Left colon (tissue), 2 donors: Measurements from ENCODE around the gene GYPC. TPM values are rescaled to one million over a fixed set of nuclear protein-coding genes. Genes with fewer than 3 reads are reported as not detected.

ENCODE experiments used
- ATAC-seq: fragments of 200-7000 bp; cut with Tn5 transposase; one replicate; pipeline ENCODE4 v1.9.1; 2020; ENCODE audit warnings: mild to moderate bottlenecking, moderate library complexity
- DNase-seq, 2 donors: peaks; one replicate each; pipeline ENCODE4 v3.0.0-alpha.2; 2020
- intact Hi-C, 2 donors: fragments of 100-400 bp; cut with DNase I in 1 of 2; cut with micrococcal nuclease in 1 of 2; formaldehyde crosslinking; loops; one replicate each; pipeline versions ENCODE4 v1.11.2 to v1.14.0; 2022; cut with DNase I, micrococcal nuclease
- total RNA-seq, 2 donors: library from RNA; stranded (reverse); fragmentation: NEBNext Ultra II Directional; extraction: Animal tissue kit (Norgen Biotek cat#: 25700); gene quantifications; one replicate each; pipeline ENCODE4 v1.2.1, GENCODE V29; 2021
- donor health status: DM: no; HTN: no; CAD: no.
- donor health status: DM: yes; HTN: yes; CAD: no.

Gene GYPC
- total RNA-seq, 2 donors from 2014 or later = 7.2 to 20.5 TPM

DNA sequence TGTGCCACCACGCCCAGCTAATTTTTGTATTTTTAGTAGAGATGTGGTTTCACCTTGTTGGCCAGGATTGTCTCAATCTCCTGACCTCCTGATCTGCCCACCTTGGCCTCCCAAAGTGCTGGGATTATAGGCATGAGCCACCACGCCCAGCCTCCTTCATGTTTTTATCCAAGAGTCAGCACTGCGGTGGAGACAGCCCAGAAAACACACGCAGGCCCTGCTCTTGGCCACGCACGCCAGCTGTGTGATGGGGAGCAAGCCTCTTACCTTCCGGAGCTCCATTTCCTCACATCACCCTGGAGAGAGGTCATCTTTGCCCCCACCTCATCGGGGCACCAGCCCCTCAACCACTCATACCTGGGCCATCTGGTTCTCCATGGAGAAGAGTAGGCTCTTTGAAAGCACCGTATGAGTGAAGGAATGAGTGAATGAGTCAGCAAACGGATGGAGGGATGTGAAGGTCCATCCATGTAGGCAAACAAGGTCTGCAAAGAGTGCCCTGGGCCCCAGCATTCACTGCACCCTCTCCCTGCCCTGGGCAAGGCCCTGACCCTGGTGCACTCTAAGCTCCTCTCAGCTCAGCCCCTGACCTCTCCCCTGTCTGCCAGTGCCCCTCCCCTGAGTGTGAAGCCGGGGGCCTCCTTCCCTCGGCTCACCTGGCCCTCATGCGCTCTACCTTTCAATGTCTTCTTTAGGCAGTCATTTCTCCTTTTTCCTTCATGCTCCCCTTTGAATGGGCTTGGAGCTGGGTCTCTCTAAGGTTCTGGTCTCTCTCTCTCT is 7.4 kb downstream of the GYPC start:
- DNase-seq (no peak), ATAC-seq (no peak)
- intact Hi-C loops = no loop called here

DNA sequence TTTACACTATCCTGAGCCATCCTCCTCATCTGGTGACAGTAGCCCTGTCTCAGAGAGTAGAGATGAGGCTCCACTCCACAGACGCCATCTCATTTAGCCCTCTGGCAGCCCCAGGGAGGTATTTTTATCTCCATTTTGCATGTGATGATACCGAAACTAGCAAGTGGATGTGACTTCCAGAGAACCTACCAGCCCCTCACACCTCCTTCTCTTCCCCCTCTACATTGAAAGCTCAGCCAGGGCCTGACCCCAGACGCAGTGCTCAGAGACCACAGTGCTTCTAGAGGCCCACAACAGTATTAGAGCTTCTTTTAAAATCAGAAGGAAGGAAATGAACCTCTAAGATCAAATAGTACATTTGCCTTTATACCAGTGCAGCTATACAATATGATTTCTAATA is 8.3 kb downstream of the GYPC start:
- intact Hi-C loops = no loop called here
- DNase-seq (no peak), ATAC-seq (no peak)

DNA sequence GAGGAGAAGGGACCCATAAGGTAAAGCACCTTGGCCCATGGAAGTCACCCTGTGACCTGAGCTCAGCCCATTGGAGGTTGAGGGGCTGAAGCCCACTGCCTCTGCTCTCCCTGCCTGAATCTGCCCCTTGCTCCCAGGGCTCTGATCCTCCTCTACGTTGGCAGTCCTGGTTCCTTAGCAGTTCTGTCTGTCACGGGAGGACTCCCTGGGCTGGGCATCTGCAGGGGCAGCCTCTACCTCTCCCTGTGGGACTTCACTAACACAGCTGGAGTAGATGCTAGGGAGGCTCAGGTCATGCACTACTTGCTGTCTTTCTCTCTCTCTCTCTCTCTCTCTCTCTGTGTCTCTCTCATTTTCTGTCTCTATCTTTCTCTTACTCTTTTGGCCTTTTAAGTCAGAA is 8.7 kb downstream of the GYPC start:
- no peak for DNase-seq
- intact Hi-C loops = no loop called here
- ATAC-seq = no peak

DNA sequence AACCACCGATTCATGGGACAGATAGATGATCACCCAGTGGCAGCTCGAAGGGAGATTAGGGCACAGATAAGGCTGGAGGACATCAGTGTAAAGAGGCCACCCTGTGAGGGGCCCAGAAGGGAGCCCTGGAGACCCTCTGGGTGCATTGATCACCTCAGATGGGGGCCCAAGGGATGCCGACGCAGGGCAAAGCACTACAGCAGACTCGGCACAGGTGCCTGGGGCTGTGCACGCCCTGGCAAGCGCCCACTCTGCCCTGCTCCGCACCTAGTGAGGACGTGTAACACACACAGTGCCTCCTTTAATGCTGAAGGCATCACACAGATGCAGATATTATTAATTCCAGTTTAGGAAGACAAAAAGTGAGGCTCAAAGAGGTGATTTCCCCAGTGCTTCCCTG is 9.5 kb downstream of the GYPC start:
- ATAC-seq = no peak
- DNase-seq = no peak
- intact Hi-C loops = no loop called here

DNA sequence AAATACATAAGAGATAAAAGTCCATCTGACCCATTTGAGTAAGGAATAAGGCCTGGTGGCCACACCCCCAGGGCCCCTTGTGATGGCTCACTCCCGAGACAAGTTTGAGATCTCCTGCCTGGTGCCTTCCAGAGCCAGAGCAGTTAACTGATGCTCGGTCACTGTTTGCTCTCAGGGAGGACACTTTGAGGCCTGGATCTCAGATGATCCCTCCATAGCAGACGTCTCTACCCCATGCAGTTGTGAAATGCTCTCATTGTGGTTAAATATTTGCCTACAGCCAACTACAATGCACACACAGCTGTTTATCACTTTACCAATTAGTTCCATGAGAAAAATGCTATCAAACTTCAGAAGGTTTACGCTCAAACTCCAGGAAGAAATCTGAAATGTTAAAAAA is 12.3 kb downstream of the GYPC start:
- intact Hi-C loops = no loop called here
- DNase-seq (no peak), ATAC-seq (no peak)

DNA sequence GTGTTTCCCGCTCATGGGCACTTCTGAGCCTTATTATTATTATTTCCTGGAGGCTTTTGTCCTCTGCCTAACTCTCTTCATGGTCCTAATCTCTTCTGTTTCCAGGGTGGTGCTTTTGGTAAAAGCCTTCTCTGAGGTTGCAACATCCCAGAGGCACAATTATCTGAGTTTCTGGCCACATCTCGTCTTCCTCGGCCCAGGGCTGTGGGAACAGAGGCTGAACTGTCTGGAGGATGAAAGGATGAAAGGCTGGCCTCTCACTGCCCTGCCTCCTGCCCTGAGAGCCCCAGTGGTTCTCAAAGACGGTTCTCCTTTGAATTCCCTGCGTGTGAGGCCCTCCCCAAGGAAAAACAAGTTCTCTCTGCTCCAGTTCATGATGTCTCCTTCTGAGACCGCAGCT is 13.8 kb downstream of the GYPC start:
- DNase-seq (no peak), ATAC-seq (no peak)
- intact Hi-C loops = no loop called here

DNA sequence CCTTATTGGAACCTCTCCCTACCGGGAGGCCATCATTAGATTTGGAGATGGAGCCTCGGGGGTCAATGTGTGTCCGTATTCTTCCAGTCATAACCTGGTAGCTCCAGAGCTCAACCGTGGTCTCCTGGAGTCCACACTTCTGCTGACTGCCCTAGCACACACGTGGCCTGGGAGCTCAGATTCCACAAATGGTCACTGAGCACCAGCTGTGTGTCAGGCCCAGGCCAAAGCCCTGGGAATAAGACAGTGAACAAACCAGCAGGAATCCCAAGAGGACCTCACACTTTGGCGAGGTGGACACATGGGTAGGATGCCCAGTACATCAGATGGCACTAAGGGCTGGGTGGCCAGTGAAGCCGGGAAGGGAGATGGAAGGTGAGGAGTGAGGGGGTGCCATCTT is 15.5 kb downstream of the GYPC start:
- no peak for ATAC-seq
- intact Hi-C loops = no loop called here
- DNase-seq = no peak

DNA sequence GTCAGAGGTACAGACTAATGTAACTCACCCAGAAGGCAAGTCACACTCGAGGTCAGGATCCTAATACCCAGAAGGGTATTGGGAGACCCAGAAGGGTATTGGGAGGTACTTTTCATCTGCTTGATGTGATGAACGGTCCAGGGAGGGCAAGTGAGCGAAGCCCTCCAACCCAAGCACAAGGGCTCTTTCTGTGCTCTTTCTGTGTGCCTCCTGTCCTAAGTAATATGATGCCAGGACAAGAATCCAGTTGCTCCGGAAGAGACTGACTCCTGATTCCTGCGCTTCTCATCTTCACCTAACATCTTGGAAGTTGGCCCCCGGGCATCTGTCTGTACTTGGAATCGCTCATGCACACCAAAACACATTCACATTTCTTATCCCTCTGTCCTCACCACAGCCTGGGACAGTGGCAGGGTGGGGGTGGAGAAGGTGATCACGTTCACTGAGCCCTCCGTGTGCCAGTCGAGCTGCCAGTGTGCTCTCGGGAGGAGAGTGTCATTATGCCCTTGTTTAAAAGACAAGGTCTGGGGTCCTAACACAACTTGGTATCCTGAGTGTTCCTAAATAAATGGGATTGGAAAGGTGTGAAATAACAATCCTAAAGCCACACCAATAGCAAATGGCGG is 17.1 kb downstream of the GYPC start:
- no peak for ATAC-seq
- intact Hi-C loops = no loop called here
- DNase-seq = no peak

DNA sequence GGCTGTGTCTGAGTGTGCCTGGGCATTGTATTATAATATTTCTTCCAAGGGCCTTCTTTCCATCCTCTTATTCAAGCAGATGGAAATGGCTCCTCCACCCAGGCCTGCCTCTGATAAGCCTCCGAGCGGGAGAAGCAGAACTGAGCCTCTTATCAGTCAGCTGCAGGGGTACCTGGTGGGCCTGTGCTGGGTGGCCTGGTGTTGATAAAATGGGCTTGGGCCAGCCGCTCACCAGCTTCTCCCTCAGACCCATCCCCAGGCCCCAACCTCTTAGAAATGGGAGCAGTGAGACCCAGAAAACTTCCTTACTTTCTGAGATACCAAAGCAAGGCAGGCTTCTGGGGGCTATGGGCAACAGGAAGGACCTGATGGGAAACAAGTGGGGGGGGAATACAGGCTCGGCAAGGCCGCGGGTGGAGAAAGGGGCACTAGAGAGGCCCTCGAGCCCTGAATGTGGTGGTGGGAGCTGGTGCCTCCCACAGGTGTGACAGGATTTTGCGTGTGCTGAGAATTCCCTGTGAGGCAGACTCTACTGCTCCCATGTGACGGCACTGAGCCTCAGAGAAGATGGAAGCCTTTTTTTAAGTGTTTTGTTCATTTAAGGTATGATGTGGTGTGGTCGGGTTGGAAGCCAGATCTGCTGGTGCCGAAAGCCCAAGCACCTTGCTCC is 18.3 kb downstream of the GYPC start:
- ATAC-seq (no peak), DNase-seq (no peak)
- intact Hi-C loops = no loop called here

DNA sequence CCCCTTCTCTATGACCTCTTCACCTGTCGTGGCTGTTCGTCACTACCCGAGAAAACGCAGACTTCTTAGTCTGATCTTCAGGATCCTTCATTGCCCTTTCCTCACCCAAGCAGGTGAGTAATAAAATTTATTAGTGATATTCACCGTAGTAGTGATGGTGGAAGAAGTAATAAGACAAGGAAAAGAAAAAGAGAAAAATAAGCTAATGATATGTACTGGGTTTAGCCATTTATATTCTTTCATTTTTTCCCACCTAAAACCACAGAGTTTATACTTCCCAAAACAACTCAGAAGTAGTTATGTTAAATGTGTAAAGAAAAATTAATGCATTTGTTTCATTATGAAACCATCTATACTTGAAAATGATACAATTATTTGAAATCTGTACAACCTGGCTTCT is 19.7 kb downstream of the GYPC start:
- intact Hi-C loops = no loop called here

DNA sequence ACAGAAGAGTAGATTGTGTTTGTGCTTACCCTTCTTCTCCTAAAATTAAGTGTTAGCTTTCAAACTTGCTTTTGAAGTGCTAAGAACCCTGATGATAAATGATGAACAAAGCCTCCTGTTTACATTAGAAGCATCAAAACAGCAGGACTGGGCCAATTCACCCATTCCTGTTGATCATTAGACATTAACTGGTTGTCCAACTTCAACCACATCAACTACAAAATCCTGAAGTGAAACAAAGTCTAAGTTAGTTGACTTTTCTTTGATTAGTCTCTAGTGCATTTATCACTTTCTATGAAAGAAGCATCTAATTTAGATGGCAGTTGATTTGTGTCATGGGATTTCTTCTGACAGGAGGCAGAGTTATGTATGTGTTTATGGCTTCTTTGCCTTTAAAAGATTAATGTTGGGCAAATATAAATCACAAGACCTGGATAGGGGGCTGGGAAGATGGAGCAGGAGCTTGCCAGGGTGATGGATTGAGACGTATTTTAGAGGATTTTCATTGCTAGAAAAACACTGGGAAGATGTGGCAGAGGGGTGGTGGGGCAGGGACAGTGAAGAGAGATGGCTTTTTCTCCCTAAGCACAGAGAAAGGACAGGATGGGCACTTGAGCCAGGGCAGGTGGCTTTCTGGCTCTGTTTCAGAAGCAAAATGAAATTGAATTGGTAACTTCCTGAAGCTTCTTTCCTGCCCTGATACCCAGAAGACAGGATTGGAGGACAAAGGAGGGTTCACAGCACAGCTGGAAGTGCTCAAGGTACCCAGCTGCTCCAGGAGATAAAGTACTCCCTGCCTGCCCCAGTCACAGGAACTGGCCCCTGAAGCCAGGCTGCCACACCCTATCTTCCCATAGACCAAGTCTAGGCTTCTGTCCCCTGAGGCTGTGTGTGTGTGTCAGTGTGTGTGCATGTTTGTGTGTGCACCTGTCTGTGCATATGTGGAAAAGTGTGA is 20.5 kb downstream of the GYPC start:
- intact Hi-C loops = no loop called here
- ATAC-seq = no peak
- DNase-seq = no peak

More for the DNA sequence above, 19.7 kb downstream of the GYPC start:
- ATAC-seq (no peak), DNase-seq (no peak)

DNA sequence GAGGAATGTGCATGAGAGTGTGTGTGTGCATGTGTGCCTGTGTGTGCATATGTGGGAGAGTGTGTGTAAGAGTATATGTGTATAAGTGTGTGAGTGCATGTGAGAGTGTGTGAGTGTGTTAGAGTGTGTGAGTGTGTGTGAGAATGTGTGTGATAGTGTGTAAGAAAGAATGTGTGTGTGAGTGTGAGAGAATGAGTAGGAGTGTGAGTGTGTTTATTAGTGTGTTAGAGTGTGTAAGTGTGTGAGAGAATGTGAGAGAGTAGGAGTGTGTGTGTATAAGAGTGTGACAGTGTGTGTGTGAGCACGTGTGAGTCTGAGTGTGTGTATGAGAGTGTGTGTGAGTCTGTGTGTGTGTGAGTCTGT is 21.2 kb downstream of the GYPC start:
- intact Hi-C loops = no loop called here
- ATAC-seq (no peak), DNase-seq (no peak)

DNA sequence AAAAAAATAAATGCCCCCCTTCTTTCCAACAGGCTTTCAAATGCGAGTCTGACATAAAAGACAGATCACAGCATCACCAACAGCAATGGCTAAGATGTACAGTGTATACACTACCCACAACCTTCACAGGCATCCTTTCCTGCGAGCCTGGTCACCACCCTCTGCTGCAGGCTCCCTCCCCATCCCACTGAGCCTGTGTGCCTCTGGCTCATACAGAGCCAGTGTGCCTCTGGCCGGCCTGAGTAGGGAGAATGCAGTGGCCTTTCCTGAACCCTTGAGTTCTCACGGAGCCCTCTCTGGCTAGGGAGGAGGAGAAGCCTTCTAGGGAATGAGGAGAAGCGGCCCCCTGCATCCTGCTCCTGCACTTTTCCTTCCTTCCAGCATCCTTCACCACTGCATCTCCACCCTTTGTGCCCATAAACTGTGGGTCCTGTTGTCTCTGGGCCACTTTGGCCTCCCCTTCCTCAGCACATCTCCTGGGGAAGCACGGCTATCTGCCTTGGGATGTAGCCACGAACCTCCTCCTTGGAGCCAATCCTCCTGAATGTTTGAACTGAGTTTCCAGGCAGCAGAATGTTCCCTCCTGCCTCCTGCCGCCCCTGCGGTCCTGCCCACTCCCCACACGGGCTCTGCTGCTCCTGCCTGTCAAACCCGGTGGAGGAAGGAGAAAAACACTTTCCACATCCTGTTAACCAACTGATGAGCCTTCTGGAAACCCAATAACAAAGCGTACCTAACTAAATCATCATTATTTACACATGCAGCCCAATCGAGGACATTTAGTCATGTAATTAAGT is 22.5 kb downstream of the GYPC start:
- intact Hi-C loops = no loop called here
- DNase-seq = no peak
- ATAC-seq = no peak

DNA sequence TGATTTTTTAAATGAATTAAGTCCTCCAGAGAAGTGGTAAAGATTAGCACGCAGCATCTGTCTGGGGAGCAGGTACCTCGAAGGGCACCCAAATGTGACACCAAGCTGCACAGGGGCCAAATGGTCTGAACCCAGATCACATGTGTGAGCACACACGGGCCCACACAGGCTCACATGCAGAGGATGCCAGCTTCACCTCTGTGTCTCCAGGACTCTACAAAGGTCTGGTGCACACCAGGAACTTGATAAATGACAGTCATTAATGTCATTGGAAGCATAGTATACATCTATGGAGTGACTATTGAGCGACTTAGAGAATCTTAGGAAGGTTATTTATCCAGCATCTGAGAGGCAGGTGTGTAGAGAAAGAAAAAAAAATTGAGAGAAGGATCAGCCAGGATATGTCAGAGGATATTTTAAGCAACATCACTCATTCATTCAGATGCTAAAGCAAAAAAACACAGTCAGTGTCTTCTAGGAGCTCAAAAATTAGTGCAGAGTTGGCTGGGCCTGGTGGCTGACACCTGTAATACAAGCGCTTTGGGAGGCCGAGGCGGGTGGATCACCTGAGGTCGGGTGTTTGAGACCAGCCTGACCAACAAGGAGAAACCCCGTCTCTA is 23.2 kb downstream of the GYPC start:
- ATAC-seq (no peak), DNase-seq (no peak)
- intact Hi-C loops = no loop called here

DNA sequence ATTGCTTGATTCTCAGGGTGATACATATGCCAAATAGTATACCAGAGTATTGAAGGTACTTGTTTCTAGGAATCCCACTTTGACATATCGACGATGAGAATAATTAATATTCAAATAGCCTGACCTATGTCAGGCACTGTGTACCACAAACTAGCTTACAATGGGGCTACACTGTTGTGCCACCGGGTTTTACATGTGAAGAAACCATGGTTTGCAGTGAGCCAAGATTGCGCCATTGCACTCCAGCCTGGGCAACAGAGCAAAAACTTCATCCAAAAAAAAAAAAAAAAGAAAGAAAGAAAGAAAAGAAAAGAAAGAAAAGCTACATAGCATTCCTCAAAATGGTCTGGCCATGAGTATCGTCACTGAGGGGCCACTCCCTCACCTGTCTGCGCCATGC is 25.5 kb downstream of the GYPC start:
- DNase-seq (no peak), ATAC-seq (no peak)
- intact Hi-C loops = no loop called here

DNA sequence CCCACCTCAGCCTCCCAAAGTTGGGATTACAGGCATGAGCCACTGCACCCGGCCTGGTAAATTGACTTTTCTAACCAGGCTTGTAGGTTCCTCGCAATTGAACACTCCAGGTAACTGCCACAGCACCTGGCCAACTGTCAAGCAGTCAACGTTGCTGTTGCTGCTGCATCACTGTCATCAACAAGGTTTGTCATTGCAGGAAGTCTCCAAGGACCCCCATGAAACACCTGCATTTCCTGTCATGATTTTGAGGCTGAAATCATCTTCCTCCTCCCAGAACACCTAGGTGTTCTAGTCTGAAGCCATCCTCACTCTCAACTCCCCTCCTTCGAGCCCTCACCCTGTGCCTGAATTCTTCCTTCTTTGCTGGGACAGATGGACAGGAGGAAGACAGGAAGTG is 29.7 kb downstream of the GYPC start:
- intact Hi-C loops = no loop called here

DNA sequence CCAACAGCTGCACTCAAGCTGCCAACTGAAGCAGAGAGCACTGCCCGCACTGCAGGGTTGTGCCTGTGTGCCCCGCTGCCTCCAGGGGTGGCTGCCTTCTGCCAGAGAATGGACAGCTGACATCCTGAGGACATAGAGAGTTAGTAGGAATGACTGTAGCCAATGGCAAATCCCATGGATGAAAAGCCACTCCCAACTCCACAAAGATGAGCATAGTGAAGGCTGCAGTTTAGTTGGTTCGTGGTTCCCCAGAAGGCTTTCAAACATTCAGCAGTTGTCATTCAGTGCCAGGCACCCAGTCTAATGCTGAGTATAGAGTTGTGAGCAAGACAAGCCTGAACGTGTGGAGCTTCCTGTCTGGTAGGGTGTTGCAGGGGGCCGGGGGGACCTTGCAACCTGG is 30.3 kb downstream of the GYPC start:
- intact Hi-C loops = no loop called here
- DNase-seq (no peak), ATAC-seq (no peak)

More for the DNA sequence above, 29.7 kb downstream of the GYPC start:
- no peak for ATAC-seq
- DNase-seq = no peak

DNA sequence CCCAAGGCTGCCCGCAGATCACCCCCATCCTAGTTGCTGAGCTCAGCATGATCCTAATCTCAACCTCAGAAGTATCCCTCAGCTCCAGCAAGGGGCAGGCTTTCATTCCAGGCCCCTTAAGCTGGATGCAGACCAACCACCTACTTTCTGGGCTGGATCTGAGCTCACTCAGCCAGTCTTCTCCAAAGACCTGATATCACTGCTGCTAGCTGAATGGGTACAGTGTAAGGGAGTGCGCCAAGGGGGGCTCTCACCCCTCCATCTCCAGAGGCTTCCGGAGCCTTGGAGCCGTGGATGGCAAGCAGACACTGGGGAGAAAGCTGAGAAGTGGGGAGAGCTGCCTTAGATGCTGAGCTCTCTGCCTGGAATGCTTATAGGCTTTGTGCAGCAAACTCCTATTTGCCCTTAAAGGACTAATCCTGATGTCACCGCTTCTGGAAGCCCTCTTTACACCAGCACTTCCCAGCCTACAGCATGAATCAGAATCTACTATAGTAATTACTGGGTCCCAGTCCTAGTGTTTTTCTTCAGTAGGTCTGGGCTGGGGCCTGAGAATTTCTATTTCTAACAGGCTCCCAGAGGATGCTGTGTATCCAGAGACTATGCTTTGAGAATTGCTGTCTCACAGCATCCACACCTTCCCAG is 31.0 kb downstream of the GYPC start:
- DNase-seq = no peak
- intact Hi-C loops = no loop called here
- no peak for ATAC-seq
